Measurements from ENCODE around the gene SMAD2.

- TF ChIP-seq, protein P1, sequence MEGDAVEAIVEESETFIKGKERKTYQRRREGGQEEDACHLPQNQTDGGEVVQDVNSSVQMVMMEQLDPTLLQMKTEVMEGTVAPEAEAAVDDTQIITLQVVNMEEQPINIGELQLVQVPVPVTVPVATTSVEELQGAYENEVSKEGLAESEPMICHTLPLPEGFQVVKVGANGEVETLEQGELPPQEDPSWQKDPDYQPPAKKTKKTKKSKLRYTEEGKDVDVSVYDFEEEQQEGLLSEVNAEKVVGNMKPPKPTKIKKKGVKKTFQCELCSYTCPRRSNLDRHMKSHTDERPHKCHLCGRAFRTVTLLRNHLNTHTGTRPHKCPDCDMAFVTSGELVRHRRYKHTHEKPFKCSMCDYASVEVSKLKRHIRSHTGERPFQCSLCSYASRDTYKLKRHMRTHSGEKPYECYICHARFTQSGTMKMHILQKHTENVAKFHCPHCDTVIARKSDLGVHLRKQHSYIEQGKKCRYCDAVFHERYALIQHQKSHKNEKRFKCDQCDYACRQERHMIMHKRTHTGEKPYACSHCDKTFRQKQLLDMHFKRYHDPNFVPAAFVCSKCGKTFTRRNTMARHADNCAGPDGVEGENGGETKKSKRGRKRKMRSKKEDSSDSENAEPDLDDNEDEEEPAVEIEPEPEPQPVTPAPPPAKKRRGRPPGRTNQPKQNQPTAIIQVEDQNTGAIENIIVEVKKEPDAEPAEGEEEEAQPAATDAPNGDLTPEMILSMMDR (IDR thresholded peaks at IDR 0.05) = no peak
- TF ChIP-seq POLR2A (IDR thresholded peaks at IDR 0.05) = no peak
These were observed 18.6 kb downstream of the SMAD2 start for GRCh38 chr18:47911877-47912276.
